Right lung (tissue), 10 donors: Measurements from ENCODE around the gene BMPR1B. TPM values are rescaled to one million over a fixed set of nuclear protein-coding genes. Genes with fewer than 3 reads are reported as not detected.

Experiments used
- DNase-seq, 2 donors: peaks; one replicate each; pipeline ENCODE4 v3.0.0-alpha.2; 2013
- long read RNA-seq, 8 donors: transcript quantifications; one replicate each; lab custom pipeline, GENCODE V29; 2026
- polyA plus RNA-seq, 5 donors: library from polyadenylated mRNA; unstranded; fragments of 120-200 nt; gene quantifications; one replicate each; pipeline versions ENCODE4 v1.2.1 to v1.2.3, GENCODE V29; 2013; ENCODE audit warnings: inconsistent platforms in 1 of 5, low replicate concordance in 1 of 5; ENCODE audit not compliant: insufficient read length in 5 of 5, insufficient read depth in 1 of 5

Gene BMPR1B
- polyA plus RNA-seq: 1 to 10 TPM in 3 of 5 donors, under 1 TPM in 2; 0.73 to 1.8 (median 1.1) TPM
- long read RNA-seq, donor 1: 0 reads
- long read RNA-seq, donor 2: 0 reads
- long read RNA-seq, donor 3: 0 reads
- long read RNA-seq, donor 4, full-length matches to known transcripts: 1 of 1 reads
- long read RNA-seq, donor 4, partial matches to known transcripts: 0 of 1 reads
- long read RNA-seq, donor 4, other reads (novel, unspliced or antisense): 0 of 1 reads
- long read RNA-seq, donor 5: 0 reads
- long read RNA-seq, donor 6, full-length matches to known transcripts: 1 of 1 reads
- long read RNA-seq, donor 6, partial matches to known transcripts: 0 of 1 reads
- long read RNA-seq, donor 6, other reads (novel, unspliced or antisense): 0 of 1 reads
- long read RNA-seq, donor 7: 0 reads
- long read RNA-seq, donor 8: 0 reads

- peak; percentile 38 for DNase-seq
Observed at GRCh38 chr4:94757192-94758140, at the start of gene BMPR1B. BMPR1B (plus strand) TSS chr4:94757955; CDS start chr4:95104425, 346,470 bp downstream.

GRCh38 chr4:94711635-94712034 lies 46.1 kb upstream of the BMPR1B start:
- DNase-seq: no peak

- DNase-seq: no peak
Observed at GRCh38 chr4:94714365-94715160, 43.2 kb upstream of the BMPR1B start.

GRCh38 chr4:94715726-94716125 lies 42.0 kb upstream of the BMPR1B start:
- DNase-seq: no peak

GRCh38 chr4:94721310-94721709 lies 36.4 kb upstream of the BMPR1B start:
- no peak for DNase-seq

- DNase-seq: no peak
Observed at GRCh38 chr4:94722270-94722669, 35.5 kb upstream of the BMPR1B start.

GRCh38 chr4:94722748-94723147 lies 35.0 kb upstream of the BMPR1B start:
- no peak for DNase-seq

GRCh38 chr4:94724016-94724790 lies 33.6 kb upstream of the BMPR1B start:
- DNase-seq: no peak

GRCh38 chr4:94726524-94727123 lies 31.1 kb upstream of the BMPR1B start:
- no peak for DNase-seq

GRCh38 chr4:94728056-94728766 lies 29.5 kb upstream of the BMPR1B start:
- no peak for DNase-seq

GRCh38 chr4:94732358-94732698 lies 25.4 kb upstream of the BMPR1B start:
- DNase-seq: no peak

- no peak for DNase-seq
Observed at GRCh38 chr4:94739741-94740140, 18.0 kb upstream of the BMPR1B start.

- no peak for DNase-seq
Observed at GRCh38 chr4:94741304-94741703, 16.5 kb upstream of the BMPR1B start.

- no peak for DNase-seq
Observed at GRCh38 chr4:94743838-94744237, 13.9 kb upstream of the BMPR1B start.

- DNase-seq: no peak
Observed at GRCh38 chr4:94744850-94745249, 12.9 kb upstream of the BMPR1B start.

- no peak for DNase-seq
Observed at GRCh38 chr4:94746746-94747145, 11.0 kb upstream of the BMPR1B start.

- peak; percentile 14 to 21 for DNase-seq
Observed at GRCh38 chr4:94758141-94758699, 465 bp downstream of the BMPR1B start.

GRCh38 chr4:94758700-94759399 lies 1.1 kb downstream of the BMPR1B start:
- DNase-seq: peak; percentile 7 to 14

- DNase-seq: no peak
Observed at GRCh38 chr4:94759767-94760211, 2.0 kb downstream of the BMPR1B start.
